Measurements from ENCODE around the gene OSBPL6. TPM values are rescaled to one million over a fixed set of nuclear protein-coding genes. Genes with fewer than 3 reads are reported as not detected.

OSBPL6 gene
- total and polyA plus RNA-seq, 3 experiments from 2014 or later: 0.33 to 1.6 (median 1.2) TPM

GRCh38 chr2:178258916-178259315 is 64.6 kb downstream of the OSBPL6 start:
- Histone ChIP-seq H3K27me3 (ENCODE audit: insufficient read depth, low read length, poor library complexity, severe bottlenecking) (no peaks in the 10 kb centered on the region), H3K4me1 (ENCODE audit: insufficient read depth, low read length) (no peaks in the 10 kb centered on the region), H3K4me3 (ENCODE audit: low read length) (no peak overlapping the region), H3K9me3 (ENCODE audit: low read length) (no peaks in the 10 kb centered on the region), H3K27ac (ENCODE audit: low read depth, low read length) (no peak overlapping the region), H3K36me3 (ENCODE audit: insufficient read depth, low read length) (no peaks in the 10 kb centered on the region)
- no peak for DNase-seq
- POLR2A ChIA-PET: no interaction called here
- H3K4me1 Mint-ChIP-seq: no peaks in the 10 kb centered on the region
- H3K9me3 Mint-ChIP-seq: peaks cover 0 to 9% (median 0%) of the 10 kb centered on the region in 5 donors
- H3K4me3 Mint-ChIP-seq: no peak overlapping the region
- peaks cover 1 to 18% of the 10 kb centered on the region in 2 donors for H3K27me3 Mint-ChIP-seq
- CTCF ChIA-PET: interaction anchor here (1.4 kb wide), 1 partner anchor 147 kb away, joined by 3 read pairs; the partner anchor contains the start of gene RBM45
- H3K36me3 Mint-ChIP-seq: no peaks in the 10 kb centered on the region
- H3K27ac Mint-ChIP-seq: no peak overlapping the region

GRCh38 chr2:178263159-178263860 is 69.0 kb downstream of the OSBPL6 start:
- Mint-ChIP-seq H3K9me3 (no peaks in the 10 kb centered on the region), H3K4me3 (no peak overlapping the region), H3K27me3 (peaks cover 0 to 19% of the 10 kb centered on the region in 2 donors), H3K36me3 (no peaks in the 10 kb centered on the region), H3K27ac (no peak overlapping the region), H3K4me1 (no peaks in the 10 kb centered on the region)
- Histone ChIP-seq H3K4me3 (ENCODE audit: low read length) (no peak overlapping the region), H3K9me3 (ENCODE audit: low read length) (no peaks in the 10 kb centered on the region), H3K4me1 (ENCODE audit: insufficient read depth, low read length) (no peaks in the 10 kb centered on the region), H3K27me3 (ENCODE audit: insufficient read depth, low read length, poor library complexity, severe bottlenecking) (no peaks in the 10 kb centered on the region), H3K27ac (ENCODE audit: low read depth, low read length) (no peak overlapping the region), H3K36me3 (ENCODE audit: insufficient read depth, low read length) (no peaks in the 10 kb centered on the region)
- ChIA-PET POLR2A (no interaction called here), CTCF (no interaction called here)
- no peak for DNase-seq

DNA sequence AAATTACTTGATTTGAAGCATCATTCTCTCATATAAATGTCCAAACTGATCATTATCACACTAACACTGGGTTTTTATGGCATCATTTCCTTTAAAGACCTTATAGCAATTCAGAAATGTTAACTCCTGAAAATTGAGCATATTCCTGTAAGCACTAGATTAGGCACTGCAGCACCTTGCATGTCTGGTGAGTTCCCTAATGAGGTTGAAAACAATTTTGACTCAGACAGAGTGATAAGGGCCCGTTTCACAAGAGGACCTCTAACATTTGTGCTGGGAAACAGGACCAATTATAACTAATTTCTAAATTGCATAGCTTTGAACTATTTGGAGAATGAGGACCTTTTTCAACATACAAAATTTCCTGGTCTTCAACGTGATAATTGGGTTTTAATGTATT is 69.9 kb downstream of the OSBPL6 start:
- H3K4me3 Mint-ChIP-seq: no peak overlapping the region

GRCh38 chr2:178265851-178266250 is 71.5 kb downstream of the OSBPL6 start:
- DNase-seq: no peak
- ChIA-PET CTCF (no interaction called here), POLR2A (no interaction called here)
- Histone ChIP-seq H3K4me1 (ENCODE audit: insufficient read depth, low read length) (no peaks in the 10 kb centered on the region), H3K4me3 (ENCODE audit: low read length) (no peak overlapping the region), H3K27ac (ENCODE audit: low read depth, low read length) (no peak overlapping the region), H3K36me3 (ENCODE audit: insufficient read depth, low read length) (no peaks in the 10 kb centered on the region), H3K27me3 (ENCODE audit: insufficient read depth, low read length, poor library complexity, severe bottlenecking) (no peaks in the 10 kb centered on the region), H3K9me3 (ENCODE audit: low read length) (no peaks in the 10 kb centered on the region)
- H3K4me1 Mint-ChIP-seq: no peaks in the 10 kb centered on the region
- H3K27me3 Mint-ChIP-seq: peaks cover 0 to 20% of the 10 kb centered on the region in 2 donors
- H3K4me3 Mint-ChIP-seq: no peak overlapping the region
- H3K9me3 Mint-ChIP-seq: no peaks in the 10 kb centered on the region
- H3K27ac Mint-ChIP-seq: no peak overlapping the region
- no peaks in the 10 kb centered on the region for H3K36me3 Mint-ChIP-seq

More for the DNA sequence above, 69.9 kb downstream of the OSBPL6 start:
- no peak overlapping the region for H3K27ac ChIP-seq (ENCODE audit: low read depth, low read length)
- ChIA-PET CTCF (no interaction called here), POLR2A (no interaction called here)
- no peaks in the 10 kb centered on the region for H3K27me3 ChIP-seq (ENCODE audit: insufficient read depth, low read length, poor library complexity, severe bottlenecking)
- H3K36me3 Mint-ChIP-seq: no peaks in the 10 kb centered on the region
- H3K9me3 ChIP-seq (ENCODE audit: low read length): no peaks in the 10 kb centered on the region
- peaks cover 0 to 20% of the 10 kb centered on the region in 2 donors for H3K27me3 Mint-ChIP-seq
- DNase-seq: no peak
- no peaks in the 10 kb centered on the region for H3K4me1 Mint-ChIP-seq
- H3K9me3 Mint-ChIP-seq: no peaks in the 10 kb centered on the region
- H3K4me3 ChIP-seq (ENCODE audit: low read length): no peak overlapping the region
- no peak overlapping the region for H3K27ac Mint-ChIP-seq
- no peaks in the 10 kb centered on the region for H3K36me3 ChIP-seq (ENCODE audit: insufficient read depth, low read length)
- no peaks in the 10 kb centered on the region for H3K4me1 ChIP-seq (ENCODE audit: insufficient read depth, low read length)

DNA sequence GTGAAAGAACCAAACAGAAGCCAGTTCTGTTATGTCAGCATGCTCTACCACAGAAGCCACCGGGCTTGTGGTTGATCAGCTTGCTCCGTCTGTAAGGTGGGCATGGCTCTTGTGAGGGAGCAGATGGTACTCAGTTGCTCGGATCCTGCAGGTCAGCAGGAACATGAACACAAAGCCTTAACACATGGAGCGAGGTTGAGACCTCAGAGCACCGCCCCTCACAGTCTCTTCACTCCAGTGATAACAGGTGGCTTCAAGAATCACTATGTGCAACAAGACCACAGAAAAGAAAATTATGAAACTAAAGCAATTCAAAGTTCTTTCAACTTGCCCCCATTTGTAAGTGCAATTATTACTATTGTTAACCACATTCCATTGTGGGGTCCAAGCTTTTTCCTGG is 72.1 kb downstream of the OSBPL6 start:
- no peaks in the 10 kb centered on the region for H3K36me3 Mint-ChIP-seq
- H3K4me3 ChIP-seq (ENCODE audit: low read length): no peak overlapping the region
- H3K4me1 Mint-ChIP-seq: no peaks in the 10 kb centered on the region
- no peak for DNase-seq
- no peaks in the 10 kb centered on the region for H3K9me3 ChIP-seq (ENCODE audit: low read length)
- H3K27me3 ChIP-seq (ENCODE audit: insufficient read depth, low read length, poor library complexity, severe bottlenecking): no peaks in the 10 kb centered on the region
- peaks cover 0 to 20% of the 10 kb centered on the region in 2 donors for H3K27me3 Mint-ChIP-seq
- H3K27ac ChIP-seq (ENCODE audit: low read depth, low read length): no peak overlapping the region
- ChIA-PET POLR2A (interaction anchor here (0.6 kb wide), 1 partner anchor 1988 kb away, joined by 7 read pairs; no protein-coding TSS in a partner anchor), CTCF (no interaction called here)
- no peaks in the 10 kb centered on the region for H3K4me1 ChIP-seq (ENCODE audit: insufficient read depth, low read length)
- H3K4me3 Mint-ChIP-seq: no peak overlapping the region
- H3K27ac Mint-ChIP-seq: no peak overlapping the region
- no peaks in the 10 kb centered on the region for H3K9me3 Mint-ChIP-seq
- no peaks in the 10 kb centered on the region for H3K36me3 ChIP-seq (ENCODE audit: insufficient read depth, low read length)

- no peaks in the 10 kb centered on the region for H3K9me3 Mint-ChIP-seq
- DNase-seq: no peak
- Histone ChIP-seq H3K36me3 (ENCODE audit: insufficient read depth, low read length) (no peaks in the 10 kb centered on the region), H3K4me1 (ENCODE audit: insufficient read depth, low read length) (no peaks in the 10 kb centered on the region), H3K27ac (ENCODE audit: low read depth, low read length) (no peak overlapping the region), H3K27me3 (ENCODE audit: insufficient read depth, low read length, poor library complexity, severe bottlenecking) (no peaks in the 10 kb centered on the region), H3K4me3 (ENCODE audit: low read length) (no peak overlapping the region), H3K9me3 (ENCODE audit: low read length) (no peaks in the 10 kb centered on the region)
- ChIA-PET POLR2A (no interaction called here), CTCF (no interaction called here)
- H3K4me1 Mint-ChIP-seq: no peaks in the 10 kb centered on the region
- H3K27ac Mint-ChIP-seq: no peak overlapping the region
- H3K36me3 Mint-ChIP-seq: no peaks in the 10 kb centered on the region
- no peak overlapping the region for H3K4me3 Mint-ChIP-seq
- peaks cover 0 to 20% of the 10 kb centered on the region in 2 donors for H3K27me3 Mint-ChIP-seq
Observed at GRCh38 chr2:178267660-178268059, 73.3 kb downstream of the OSBPL6 start.

DNA sequence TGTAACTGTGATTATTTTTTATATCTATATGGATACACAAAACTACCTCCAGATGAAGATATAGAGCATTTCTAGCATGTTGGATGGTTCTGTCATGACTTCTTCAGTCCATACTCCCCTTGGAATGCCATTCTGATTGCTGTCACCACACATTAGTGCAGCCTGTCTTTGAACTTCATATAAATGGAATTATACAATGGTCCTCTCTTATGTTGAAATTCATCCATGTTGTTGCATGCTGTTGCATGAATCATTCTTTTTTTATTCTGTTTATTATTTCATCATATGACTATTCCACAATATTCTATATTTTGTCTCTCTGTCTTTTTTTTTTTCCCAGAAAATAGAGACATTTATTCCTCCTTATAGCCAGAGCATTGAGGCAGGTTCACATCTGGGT is 74.1 kb downstream of the OSBPL6 start:
- ChIA-PET CTCF (interaction anchor here (1.4 kb wide), 1 partner anchor 156 kb away, joined by 3 read pairs; the partner anchor contains the start of gene RBM45), POLR2A (no interaction called here)
- no peaks in the 10 kb centered on the region for H3K4me1 Mint-ChIP-seq

DNA sequence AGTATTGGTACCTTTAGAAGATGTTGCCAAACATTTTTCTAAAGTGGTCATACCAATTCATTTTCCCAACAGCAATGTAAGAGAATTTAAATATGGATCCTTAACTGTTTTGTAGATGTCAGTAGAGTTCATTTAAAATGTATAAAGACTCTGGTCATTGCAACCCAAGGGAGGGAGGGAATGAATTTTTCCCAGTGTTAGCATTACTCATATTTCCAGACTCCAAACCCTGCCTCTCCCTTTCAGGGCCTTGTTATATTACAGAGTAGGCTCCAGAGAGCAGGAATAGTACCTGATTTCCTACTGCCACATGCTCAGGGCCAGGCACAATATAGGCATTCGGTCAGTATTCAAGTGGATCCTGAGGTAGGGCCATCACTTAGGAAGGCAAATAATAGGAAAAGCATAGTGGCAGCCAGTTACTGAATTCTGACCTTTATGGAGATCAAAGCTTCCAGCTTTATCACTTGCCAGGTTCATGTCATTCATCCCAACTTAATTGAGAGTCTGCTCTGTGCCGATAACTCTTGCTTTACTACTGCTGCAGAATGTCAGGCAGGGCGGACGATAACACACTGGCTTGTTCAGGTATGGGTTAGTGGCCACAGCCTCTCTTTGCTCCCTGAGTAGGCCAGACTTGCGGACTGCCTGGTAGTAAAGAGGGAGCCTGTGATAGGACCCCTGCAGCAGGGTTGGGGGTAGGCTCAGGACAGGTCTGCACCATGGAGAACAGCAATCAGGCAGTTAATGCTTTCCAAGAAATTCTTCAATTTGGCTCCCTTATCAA is 75.3 kb downstream of the OSBPL6 start:
- no peaks in the 10 kb centered on the region for H3K9me3 Mint-ChIP-seq
- H3K9me3 ChIP-seq (ENCODE audit: low read length): no peaks in the 10 kb centered on the region
- DNase-seq: no peak
- H3K27me3 Mint-ChIP-seq: peaks cover 0 to 25% of the 10 kb centered on the region in 2 donors
- no peaks in the 10 kb centered on the region for H3K36me3 Mint-ChIP-seq
- no peaks in the 10 kb centered on the region for H3K27me3 ChIP-seq (ENCODE audit: insufficient read depth, low read length, poor library complexity, severe bottlenecking)
- no peak overlapping the region for H3K27ac ChIP-seq (ENCODE audit: low read depth, low read length)
- ChIA-PET CTCF (interaction anchor here (1.4 kb wide), 1 partner anchor 158 kb away, joined by 3 read pairs; the partner anchor contains the start of gene RBM45), POLR2A (no interaction called here)
- no peak overlapping the region for H3K4me3 Mint-ChIP-seq
- H3K27ac Mint-ChIP-seq: no peak overlapping the region
- H3K4me1 Mint-ChIP-seq: no peaks in the 10 kb centered on the region
- H3K36me3 ChIP-seq (ENCODE audit: insufficient read depth, low read length): no peaks in the 10 kb centered on the region
- H3K4me1 ChIP-seq (ENCODE audit: insufficient read depth, low read length): no peaks in the 10 kb centered on the region
- no peak overlapping the region for H3K4me3 ChIP-seq (ENCODE audit: low read length)

More for the DNA sequence above, 74.1 kb downstream of the OSBPL6 start:
- Mint-ChIP-seq H3K4me3 (no peak overlapping the region), H3K9me3 (no peaks in the 10 kb centered on the region), H3K36me3 (no peaks in the 10 kb centered on the region), H3K27me3 (peaks cover 0 to 25% of the 10 kb centered on the region in 2 donors), H3K27ac (no peak overlapping the region)
- Histone ChIP-seq H3K27ac (ENCODE audit: low read depth, low read length) (no peak overlapping the region), H3K36me3 (ENCODE audit: insufficient read depth, low read length) (no peaks in the 10 kb centered on the region), H3K4me1 (ENCODE audit: insufficient read depth, low read length) (no peaks in the 10 kb centered on the region), H3K4me3 (ENCODE audit: low read length) (no peak overlapping the region), H3K27me3 (ENCODE audit: insufficient read depth, low read length, poor library complexity, severe bottlenecking) (no peaks in the 10 kb centered on the region), H3K9me3 (ENCODE audit: low read length) (no peaks in the 10 kb centered on the region)
- no peak for DNase-seq
